ENCODE data around the gene HTT. TPM values are rescaled to one million over a fixed set of nuclear protein-coding genes. Genes with fewer than 3 reads are reported as not detected.
A peak's percentile ranks its signal among the peaks of the same experiment; 100 is the strongest.

HTT gene
- polyA plus RNA-seq, 1 donor from 2014 or later = 11.5 TPM

DNA sequence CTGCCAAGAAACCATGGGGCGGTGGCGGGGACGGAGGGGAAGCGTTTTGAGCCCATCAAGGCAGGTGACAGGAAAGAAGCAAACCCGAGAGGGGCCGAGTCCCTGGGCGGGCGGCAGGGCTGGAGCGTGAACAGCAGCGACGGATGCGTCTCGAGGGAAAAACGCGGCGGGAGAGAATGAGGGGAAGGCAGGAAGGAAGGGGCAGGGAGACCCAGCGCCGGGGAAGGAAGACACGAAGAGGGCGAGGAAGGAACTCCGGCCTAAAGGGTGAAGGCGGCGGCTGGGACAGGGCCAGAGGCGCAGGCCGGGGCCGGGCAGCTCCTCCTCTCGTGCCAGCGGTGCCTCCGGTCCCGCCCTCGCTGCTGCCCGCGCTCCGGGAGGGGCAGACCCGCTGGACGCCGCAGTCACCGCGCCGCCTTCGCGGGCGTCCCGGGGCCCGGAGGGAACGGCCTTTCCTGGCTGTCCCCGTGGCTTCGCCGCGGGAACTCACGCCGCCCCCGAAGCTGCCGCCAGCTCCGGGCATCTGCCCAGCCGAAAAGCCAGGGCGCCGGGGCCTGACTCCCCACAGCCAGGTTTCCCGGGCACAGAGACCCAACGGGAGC is 217.6 kb downstream of the HTT start:
- peak; percentile 33 for TF ChIP-seq SMC3 (conservative IDR thresholded peaks at IDR 0.05; ENCODE audit: poor library complexity)
- no peak for TF ChIP-seq TAF1 (IDR thresholded peaks at IDR 0.05; ENCODE audit: low read depth)
- no peak for TF ChIP-seq RAD21 (conservative IDR thresholded peaks at IDR 0.05)
- TF ChIP-seq MXI1 (conservative IDR thresholded peaks at IDR 0.05; ENCODE audit: poor library complexity, severe bottlenecking) = no peak
- Histone ChIP-seq H2AFZ (ENCODE audit: low read depth, low read length) (peak overlapping the region; percentile 88), H3K27me3 (ENCODE audit: insufficient read depth, low read depth, low read length) (no peaks in the 10 kb centered on the region), H3K9ac (ENCODE audit: low read length) (peak overlapping the region; percentile 89), H3K27ac (ENCODE audit: low read length) (peak overlapping the region; percentile 72), H3K4me2 (ENCODE audit: low read length) (peak overlapping the region; percentile 88), H3K9me3 (ENCODE audit: low read length) (no peaks in the 10 kb centered on the region), H3K9me2 (ENCODE audit: insufficient read depth, low read length) (no peaks in the 10 kb centered on the region), H4K20me1 (ENCODE audit: insufficient read depth) (no peaks in the 10 kb centered on the region), H3F3A (ENCODE audit: insufficient read depth, low read length, poor library complexity, severe bottlenecking) (no peaks in the 10 kb centered on the region), H3K36me3 (ENCODE audit: insufficient read depth, low read length) (no peaks in the 10 kb centered on the region), H3K79me2 (replicated peaks; ENCODE audit: insufficient read depth, low read length) (peaks cover 18% of the 10 kb centered on the region), H3K4me3 (ENCODE audit: low read length) (peak overlapping the region; percentile 97)

DNA sequence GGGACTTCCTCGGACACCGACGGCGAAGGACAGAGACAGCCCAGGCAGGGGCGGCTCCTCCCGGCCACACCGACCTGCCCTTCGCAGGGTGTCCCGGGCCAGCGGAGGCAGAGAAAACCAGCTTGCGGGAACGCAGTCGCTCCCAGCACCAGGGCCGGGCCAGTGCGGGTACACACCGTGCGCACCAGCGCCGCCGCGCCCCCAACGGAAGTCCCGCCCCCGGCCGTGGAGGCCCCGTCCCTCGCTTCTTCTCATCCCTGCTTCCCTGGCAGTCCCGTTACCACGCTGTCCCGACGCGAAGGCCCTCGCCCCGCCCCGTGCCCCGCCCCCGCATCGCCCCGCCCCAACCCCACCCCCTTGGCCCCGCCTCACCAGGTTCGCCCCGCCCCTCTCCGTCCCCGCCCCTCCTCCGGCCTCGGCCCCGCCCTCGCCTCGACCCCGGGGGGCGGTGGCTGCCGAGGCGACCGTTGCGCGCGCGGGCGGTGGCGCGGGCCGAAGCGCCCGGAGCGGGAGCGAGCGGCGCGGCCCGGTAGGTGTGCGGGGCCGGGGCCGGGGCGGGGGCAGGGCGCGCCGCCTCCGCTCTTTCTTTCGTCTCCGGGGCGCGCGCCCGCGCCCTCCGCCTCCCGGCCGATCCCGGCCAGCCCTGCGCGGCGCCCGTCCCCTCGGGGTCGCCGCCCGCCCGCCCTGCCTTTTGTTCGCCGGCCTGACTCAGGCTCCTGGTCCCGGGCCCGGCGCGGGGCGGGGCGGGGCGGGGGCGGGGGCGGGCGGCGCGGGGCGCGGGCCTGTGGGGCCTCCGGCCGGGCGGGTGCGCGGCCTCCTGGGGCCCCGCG is 218.3 kb downstream of the HTT start, which contains the start of gene RGS12:
Gene RGS12, plus strand, starts transcription at position 451 of the 830 bp plus-strand sequence. CDS start 23,150 bp downstream, outside the sequence.
- Histone ChIP-seq H3K9ac (ENCODE audit: low read length) (peak within 1 kb of the TSS; percentile 90), H3K79me2 (replicated peaks; ENCODE audit: insufficient read depth, low read length) (peaks cover 18% of the 10 kb centered on the region), H3K9me2 (ENCODE audit: insufficient read depth, low read length) (no peaks in the 10 kb centered on the region), H3K27ac (ENCODE audit: low read length) (peak within 1 kb of the TSS; percentile 78), H3K4me2 (ENCODE audit: low read length) (peak within 1 kb of the TSS; percentile 88), H4K20me1 (ENCODE audit: insufficient read depth) (no peaks in the 10 kb centered on the region), H3K4me3 (ENCODE audit: low read length) (peak within 1 kb of the TSS; percentile 97), H3K27me3 (ENCODE audit: insufficient read depth, low read depth, low read length) (no peaks in the 10 kb centered on the region), H3K36me3 (ENCODE audit: insufficient read depth, low read length) (no peaks in the 10 kb centered on the region), H3F3A (ENCODE audit: insufficient read depth, low read length, poor library complexity, severe bottlenecking) (no peaks in the 10 kb centered on the region), H3K9me3 (ENCODE audit: low read length) (no peaks in the 10 kb centered on the region), H2AFZ (ENCODE audit: low read depth, low read length) (peak within 1 kb of the TSS; percentile 88)
- TF ChIP-seq POLR2AphosphoS5 (IDR thresholded peaks at IDR 0.05) = peak; percentile 93
- TF ChIP-seq RAD21 (conservative IDR thresholded peaks at IDR 0.05) = peak; percentile 44
- TF ChIP-seq MXI1 (conservative IDR thresholded peaks at IDR 0.05; ENCODE audit: poor library complexity, severe bottlenecking) = peak; percentile 86
- TF ChIP-seq EP300 (conservative IDR thresholded peaks at IDR 0.05; ENCODE audit: poor library complexity, severe bottlenecking) = no peak

Small RNA genes within 50 kb of the gene (small RNA-seq; reads per million reads assigned to genes)
- 0 reads per million in 3 experiments for gene RF02134
- gene RF02135 = 0 reads per million in 3 experiments
- 2.5 to 27.0 (median 3.0) reads per million in 3 experiments for gene RNU6-204P

Other genes with a start within 250 kb of the HTT start
- 180 and 190 TPM in 2 replicates for gene ADD1, start 230.8 kb upstream of the HTT start, polyA plus RNA-seq
- 5.5 and 6.3 TPM in 2 replicates for gene NOP14, start 111.3 kb upstream of the HTT start, polyA plus RNA-seq
- gene GRK4, start 111.1 kb upstream of the HTT start, polyA plus RNA-seq = 17.4 and 21.3 TPM in 2 replicates
- not detected in 2 replicates for gene HTT-AS, start 143 bp upstream of the HTT start, polyA plus RNA-seq
- 12.7 and 15.8 TPM in 2 replicates for gene MSANTD1, start 174.5 kb downstream of the HTT start, polyA plus RNA-seq
- 62.9 and 66.4 TPM in 2 replicates for gene RGS12, start 218.3 kb downstream of the HTT start, polyA plus RNA-seq